ENCODE data around the gene AMZ1. TPM values are rescaled to one million over a fixed set of nuclear protein-coding genes. Genes with fewer than 3 reads are reported as not detected.
A peak's percentile ranks its signal among the peaks of the same experiment; 100 is the strongest.

Gene AMZ1
- total RNA-seq, 4 donors from 2014 or later: 0.35 to 4.6 (median 4.4) TPM; not detected in 1

DNA sequence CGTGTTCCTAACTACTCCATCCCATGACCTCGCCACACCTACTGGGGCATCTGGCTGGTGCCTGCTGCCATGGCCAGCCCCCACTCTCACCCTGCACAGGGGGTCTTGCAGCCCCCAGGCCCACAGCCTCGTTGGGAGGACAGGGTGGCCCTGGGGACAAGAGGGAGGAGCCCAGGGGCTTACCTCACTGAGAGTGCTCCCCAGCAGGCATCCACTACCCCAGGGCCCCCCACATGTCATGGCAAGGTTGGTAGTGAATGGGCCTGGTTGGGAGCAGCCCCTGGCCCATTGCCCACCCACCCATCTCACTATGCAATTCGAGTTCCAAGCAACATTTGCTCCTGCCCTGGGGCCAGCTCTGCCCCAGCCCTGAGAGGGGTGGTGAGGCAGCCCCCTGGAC lies 24.0 kb upstream of the AMZ1 start:
- H3K36me3 ChIP-seq: no peaks in the 10 kb centered on the region
- intact Hi-C loops (cut with DNase I; ENCODE audit: low total_unique reads): no loop called here
- no peak overlapping the region for H3K27ac ChIP-seq
- H3K9me3 ChIP-seq: no peaks in the 10 kb centered on the region
- H3K27me3 ChIP-seq: no peaks in the 10 kb centered on the region
- H3K4me1 ChIP-seq: no peaks in the 10 kb centered on the region
- H3K4me3 ChIP-seq: no peak overlapping the region
- TF ChIP-seq, protein P1, sequence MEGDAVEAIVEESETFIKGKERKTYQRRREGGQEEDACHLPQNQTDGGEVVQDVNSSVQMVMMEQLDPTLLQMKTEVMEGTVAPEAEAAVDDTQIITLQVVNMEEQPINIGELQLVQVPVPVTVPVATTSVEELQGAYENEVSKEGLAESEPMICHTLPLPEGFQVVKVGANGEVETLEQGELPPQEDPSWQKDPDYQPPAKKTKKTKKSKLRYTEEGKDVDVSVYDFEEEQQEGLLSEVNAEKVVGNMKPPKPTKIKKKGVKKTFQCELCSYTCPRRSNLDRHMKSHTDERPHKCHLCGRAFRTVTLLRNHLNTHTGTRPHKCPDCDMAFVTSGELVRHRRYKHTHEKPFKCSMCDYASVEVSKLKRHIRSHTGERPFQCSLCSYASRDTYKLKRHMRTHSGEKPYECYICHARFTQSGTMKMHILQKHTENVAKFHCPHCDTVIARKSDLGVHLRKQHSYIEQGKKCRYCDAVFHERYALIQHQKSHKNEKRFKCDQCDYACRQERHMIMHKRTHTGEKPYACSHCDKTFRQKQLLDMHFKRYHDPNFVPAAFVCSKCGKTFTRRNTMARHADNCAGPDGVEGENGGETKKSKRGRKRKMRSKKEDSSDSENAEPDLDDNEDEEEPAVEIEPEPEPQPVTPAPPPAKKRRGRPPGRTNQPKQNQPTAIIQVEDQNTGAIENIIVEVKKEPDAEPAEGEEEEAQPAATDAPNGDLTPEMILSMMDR (IDR thresholded peaks at IDR 0.05): no peak
- TF ChIP-seq POLR2A (IDR thresholded peaks at IDR 0.05): no peak
- no peak for DNase-seq

DNA sequence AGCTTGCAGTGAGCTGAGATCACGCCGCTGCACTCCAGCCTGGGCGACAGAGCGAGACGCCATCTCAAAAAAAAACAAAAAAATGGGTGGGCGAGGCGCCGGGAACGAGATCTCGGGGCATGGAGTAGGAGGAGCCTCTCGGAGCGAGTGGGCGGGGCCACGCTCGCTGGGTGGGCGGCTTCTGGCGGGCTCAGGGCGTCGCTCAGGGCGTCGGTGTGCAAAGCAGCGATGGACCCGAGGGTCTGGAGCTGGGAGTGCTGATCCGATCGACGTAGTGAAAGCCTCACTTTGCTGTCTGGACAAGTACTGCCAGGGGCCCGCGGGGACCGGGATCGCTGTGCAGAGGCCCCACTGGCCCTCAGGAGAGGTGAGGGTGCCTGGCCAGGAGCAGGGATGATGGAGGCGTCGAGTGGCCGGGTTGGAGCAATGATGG lies 22.6 kb upstream of the AMZ1 start:
- TF ChIP-seq POLR2A (IDR thresholded peaks at IDR 0.05): no peak
- DNase-seq: no peak
- no peak overlapping the region for H3K4me3 ChIP-seq
- no peaks in the 10 kb centered on the region for H3K9me3 ChIP-seq
- intact Hi-C loops (cut with DNase I; ENCODE audit: low total_unique reads): no loop called here
- H3K4me1 ChIP-seq: no peaks in the 10 kb centered on the region
- H3K36me3 ChIP-seq: no peaks in the 10 kb centered on the region
- H3K27ac ChIP-seq: no peak overlapping the region
- no peaks in the 10 kb centered on the region for H3K27me3 ChIP-seq

DNA sequence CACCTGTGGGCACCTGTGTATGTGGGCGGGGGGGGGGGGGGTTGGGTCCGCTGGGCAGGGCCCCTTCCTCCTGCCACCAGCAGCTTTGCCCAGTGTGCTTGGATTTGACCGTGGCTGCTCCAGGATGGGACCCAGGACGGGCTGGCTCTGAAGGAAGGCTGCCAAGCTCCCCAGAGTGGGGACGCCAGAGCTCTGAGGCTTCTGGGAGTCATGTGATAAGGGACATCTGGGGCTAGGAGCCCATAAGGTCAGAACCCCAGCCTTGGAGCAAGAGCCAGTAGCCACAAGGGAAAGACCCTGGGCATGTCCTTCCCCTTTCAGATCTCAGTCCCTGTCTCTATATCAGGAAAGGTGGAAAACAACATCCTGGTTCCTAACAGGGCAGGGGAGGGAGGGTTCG lies 21.8 kb upstream of the AMZ1 start:
- intact Hi-C loops (cut with DNase I; ENCODE audit: low total_unique reads): no loop called here
- TF ChIP-seq, protein P1 (IDR thresholded peaks at IDR 0.05): no peak
- TF ChIP-seq POLR2A (IDR thresholded peaks at IDR 0.05): no peak
- Histone ChIP-seq H3K9me3 (no peaks in the 10 kb centered on the region), H3K4me1 (no peaks in the 10 kb centered on the region), H3K27me3 (no peaks in the 10 kb centered on the region), H3K4me3 (no peak overlapping the region), H3K36me3 (no peaks in the 10 kb centered on the region), H3K27ac (no peak overlapping the region)
- no peak for DNase-seq

DNA sequence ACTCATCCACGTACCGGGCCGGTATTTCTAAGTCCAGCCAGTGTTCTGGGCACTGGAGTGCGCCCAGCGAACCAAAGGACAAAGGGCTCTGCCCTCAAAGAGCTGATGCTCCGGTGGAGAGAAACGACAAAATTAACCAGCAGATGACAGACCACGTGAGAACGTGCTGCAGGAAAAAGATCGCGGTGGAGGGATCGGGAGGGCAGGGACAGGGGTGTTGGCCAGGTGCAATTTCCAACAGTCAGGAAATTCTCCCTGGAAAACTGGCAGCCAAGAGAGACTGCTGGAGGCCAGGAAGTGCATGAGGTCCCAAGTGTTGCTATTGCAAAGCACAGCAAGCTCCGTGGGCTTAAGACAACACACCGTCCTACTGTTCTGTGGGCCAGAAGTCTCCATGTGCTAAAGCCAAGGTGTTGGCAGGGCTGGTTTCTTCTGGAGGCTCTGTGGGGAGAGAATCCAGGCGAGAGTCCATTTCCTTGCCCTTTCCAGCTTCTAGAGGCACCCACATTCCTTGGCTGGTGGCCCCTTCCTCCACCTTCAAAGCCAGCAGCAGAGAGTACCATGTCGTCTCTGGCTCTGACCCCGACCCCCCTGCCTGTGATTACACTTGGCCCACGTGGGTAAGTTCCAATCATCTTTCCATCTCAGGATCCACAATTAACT lies 21.3 kb upstream of the AMZ1 start:
- H3K27ac ChIP-seq: no peak overlapping the region
- no peaks in the 10 kb centered on the region for H3K4me1 ChIP-seq
- H3K27me3 ChIP-seq: no peaks in the 10 kb centered on the region
- DNase-seq: no peak
- intact Hi-C loops (cut with DNase I; ENCODE audit: low total_unique reads): no loop called here
- H3K4me3 ChIP-seq: no peak overlapping the region
- no peaks in the 10 kb centered on the region for H3K36me3 ChIP-seq
- TF ChIP-seq POLR2A (IDR thresholded peaks at IDR 0.05): no peak
- TF ChIP-seq, protein P1 (IDR thresholded peaks at IDR 0.05): no peak
- H3K9me3 ChIP-seq: no peaks in the 10 kb centered on the region

DNA sequence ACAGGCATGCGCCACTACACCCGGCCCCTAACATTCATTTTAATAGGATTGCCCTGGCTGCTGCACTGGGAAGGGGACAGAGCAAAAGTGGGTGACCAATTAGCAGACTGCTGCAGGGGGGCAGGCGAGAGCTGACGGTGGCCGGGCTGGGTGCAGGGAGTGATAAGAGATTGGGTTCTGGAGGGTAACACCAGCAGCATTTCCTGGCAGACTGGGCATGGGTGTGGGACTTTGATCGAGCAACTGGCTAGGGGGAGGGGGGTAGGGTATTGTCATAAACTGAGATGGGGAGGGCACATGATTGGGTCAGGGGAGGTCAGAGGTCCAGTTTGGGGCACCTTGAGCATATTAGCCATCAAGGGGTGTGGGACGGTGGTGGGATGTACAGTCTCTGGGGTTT lies 20.2 kb upstream of the AMZ1 start:
- no peak for DNase-seq
- Histone ChIP-seq H3K36me3 (no peaks in the 10 kb centered on the region), H3K27ac (no peak overlapping the region), H3K27me3 (no peaks in the 10 kb centered on the region), H3K9me3 (no peaks in the 10 kb centered on the region), H3K4me3 (no peak overlapping the region), H3K4me1 (no peaks in the 10 kb centered on the region)
- intact Hi-C loops (cut with DNase I; ENCODE audit: low total_unique reads): no loop called here
- TF ChIP-seq, protein P1 (IDR thresholded peaks at IDR 0.05): no peak
- no peak for TF ChIP-seq POLR2A (IDR thresholded peaks at IDR 0.05)

DNA sequence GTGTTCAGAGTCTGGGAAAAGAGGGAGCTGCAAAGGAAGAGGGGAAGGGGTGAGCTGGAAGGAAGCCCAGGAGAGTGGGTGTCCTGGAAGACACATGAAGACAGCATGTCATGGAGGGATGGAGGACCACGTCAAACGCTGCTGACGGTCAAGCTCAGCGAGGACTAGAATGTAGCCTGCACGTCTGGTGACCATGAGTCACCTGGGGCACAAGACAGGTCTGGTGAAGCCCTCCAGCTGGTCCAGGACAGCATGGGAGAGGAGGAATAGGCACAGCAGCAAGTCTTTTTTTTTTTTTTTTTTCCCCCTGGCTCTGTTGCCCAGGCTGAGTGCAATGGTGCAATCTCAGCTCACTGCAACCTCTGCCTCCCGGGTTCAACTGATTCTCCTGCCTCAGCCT lies 19.6 kb upstream of the AMZ1 start:
- Histone ChIP-seq H3K4me3 (no peak overlapping the region), H3K36me3 (no peaks in the 10 kb centered on the region), H3K27ac (no peak overlapping the region), H3K4me1 (no peaks in the 10 kb centered on the region), H3K27me3 (no peaks in the 10 kb centered on the region), H3K9me3 (no peaks in the 10 kb centered on the region)
- TF ChIP-seq, protein P1 (IDR thresholded peaks at IDR 0.05): no peak
- TF ChIP-seq POLR2A (IDR thresholded peaks at IDR 0.05): no peak
- intact Hi-C loops (cut with DNase I; ENCODE audit: low total_unique reads): no loop called here
- DNase-seq: peak in 1 of 2 donors; percentile 17
